IMR-90 (cell line): ENCODE data around the gene VEGFA. TPM values are rescaled to one million over a fixed set of nuclear protein-coding genes. Genes with fewer than 3 reads are reported as not detected.
A peak's percentile ranks its signal among the peaks of the same experiment; 100 is the strongest.

Source experiments
- ATAC-seq: fragments of 200-7000 bp; cut with Tn5 transposase; 2 replicates; pipeline ENCODE4 v1.9.1; 2020; ENCODE audit warnings: low read depth, mild to moderate bottlenecking, moderate library complexity
- BruUV-seq: library from RNA; stranded (reverse); fragments of 400-500 nt; replicated peaks from 2 replicates; lab custom pipeline; 2021; lab: Mats Ljungman, UMichigan
- CTCF ChIA-PET: fragments of 300-600 bp; formaldehyde crosslinking; extraction: SDS; loops from one replicate; lab custom pipeline; 2021; ENCODE audit warnings: antibody characterized with exemption; lab: Yijun Ruan, JAX
- POLR2A ChIA-PET: fragments of 300-600 bp; sonication (Branson Sonifier 250); formaldehyde crosslinking; loops from one replicate; lab custom pipeline; 2022; ENCODE audit warnings: antibody characterized with exemption; ENCODE audit not compliant: unreplicated experiment; lab: Charles Lee
- DNase-seq: peaks from one replicate; pipeline ENCODE4 v3.0.0; 2013
- H2AFZ ChIP-seq: replicated peaks from 2 replicates; pipeline ENCODE3; 2013; ENCODE audit warnings: low read length, mild to moderate bottlenecking; ENCODE audit not compliant: poor library complexity
- H2AK5ac ChIP-seq: 2 replicates; pipeline ENCODE4 v1.6.1; 2013; ENCODE audit warnings: low read depth, low read length, inconsistent platforms
- H2AK9ac ChIP-seq: replicated peaks from 2 replicates; pipeline ENCODE3; 2013; ENCODE audit warnings: mild to moderate bottlenecking, low read depth, low read length, moderate library complexity; ENCODE audit not compliant: poor library complexity
- H2BK120ac ChIP-seq: 2 replicates; pipeline ENCODE4 v1.6.1; 2013; ENCODE audit warnings: low read depth, low read length, inconsistent platforms
- H2BK15ac ChIP-seq: 3 replicates; pipeline ENCODE4 v1.6.1; 2013; ENCODE audit warnings: low read depth, low read length, inconsistent platforms
- H2BK20ac ChIP-seq: 2 replicates; pipeline ENCODE4 v1.6.1; 2013; ENCODE audit warnings: low read depth, mild to moderate bottlenecking, inconsistent platforms, low read length, moderate library complexity
- H2BK5ac ChIP-seq: 2 replicates; pipeline ENCODE4 v1.6.1; 2013; ENCODE audit warnings: mild to moderate bottlenecking, low read depth, low read length, inconsistent platforms; ENCODE audit not compliant: poor library complexity, severe bottlenecking
- H3K14ac ChIP-seq: replicated peaks from 2 replicates; pipeline ENCODE4 v1.6.1; 2013; ENCODE audit warnings: low read depth, low read length, inconsistent platforms
- H3K18ac ChIP-seq: 2 replicates; pipeline ENCODE4 v1.6.1; 2013; ENCODE audit warnings: low read depth, low read length, control low read depth
- H3K23ac ChIP-seq: 2 replicates; pipeline ENCODE4 v1.6.1; 2013; ENCODE audit warnings: low read depth, low read length, inconsistent platforms
- H3K27ac ChIP-seq: 2 replicates; pipeline ENCODE4 v1.5.1; 2013; ENCODE audit warnings: mild to moderate bottlenecking, control low read depth, low read length; ENCODE audit not compliant: insufficient read depth
- H3K27me3 ChIP-seq: 2 replicates; pipeline ENCODE4 v1.6.1; 2013; ENCODE audit warnings: low read length; ENCODE audit not compliant: control insufficient read depth, insufficient read depth
- H3K36me3 ChIP-seq: 2 replicates; pipeline ENCODE4 v1.6.1; 2013; ENCODE audit warnings: low read length, mixed read lengths; ENCODE audit not compliant: control insufficient read depth, insufficient read depth
- H3K4ac ChIP-seq: 2 replicates; pipeline ENCODE4 v1.6.1; 2013; ENCODE audit warnings: low read depth, low read length, inconsistent platforms
- H3K4me1 ChIP-seq: 2 replicates; pipeline ENCODE4 v1.6.1; 2013; ENCODE audit warnings: low read length, mixed read lengths; ENCODE audit not compliant: control insufficient read depth, insufficient read depth
- H3K4me2 ChIP-seq: 2 replicates; pipeline ENCODE4 v1.6.1; 2013; ENCODE audit warnings: low read depth, mild to moderate bottlenecking, control low read depth, low read length, moderate library complexity
- H3K4me3 ChIP-seq: 2 replicates; pipeline ENCODE4 v1.5.1; 2013; ENCODE audit warnings: low read depth, mild to moderate bottlenecking, control low read depth, low read length, moderate library complexity; ENCODE audit not compliant: insufficient read depth
- H3K56ac ChIP-seq: 2 replicates; pipeline ENCODE4 v1.6.1; 2013; ENCODE audit warnings: low read length, inconsistent platforms; ENCODE audit not compliant: insufficient read depth; ENCODE audit errors: extremely low read depth
- H3K79me1 ChIP-seq, 2 experiments: 2 replicates each; pipeline ENCODE4 v1.6.1; 2013; ENCODE audit warnings: low read length in 2 of 2, inconsistent platforms in 1 of 2, low read depth in 1 of 2
- H3K9ac ChIP-seq: 2 replicates; pipeline ENCODE4 v1.6.1; 2013; ENCODE audit warnings: low read depth, low read length, control low read depth
- H3K9me1 ChIP-seq: 2 replicates; pipeline ENCODE4 v1.6.1; 2013; ENCODE audit warnings: low read length, inconsistent platforms; ENCODE audit not compliant: insufficient read depth
- H3K9me3 ChIP-seq: 2 replicates; pipeline ENCODE4 v1.6.1; 2013; ENCODE audit warnings: low read length; ENCODE audit not compliant: control insufficient read depth, insufficient read depth
- H4K20me1 ChIP-seq: 2 replicates; pipeline ENCODE4 v1.6.1; 2013; ENCODE audit warnings: low read length, inconsistent platforms; ENCODE audit not compliant: insufficient read depth
- H4K5ac ChIP-seq: 2 replicates; pipeline ENCODE4 v1.6.1; 2013; ENCODE audit warnings: mild to moderate bottlenecking, low read depth, low read length, control low read depth
- H4K8ac ChIP-seq, 2 experiments: 2 replicates each; pipeline ENCODE4 v1.6.1; 2013; ENCODE audit warnings: low read depth in 2 of 2, low read length in 2 of 2, control low read depth in 1 of 2, inconsistent platforms in 1 of 2
- H4K91ac ChIP-seq: 2 replicates; pipeline ENCODE4 v1.6.1; 2013; ENCODE audit warnings: low read depth, low read length, inconsistent platforms; ENCODE audit not compliant: insufficient read depth
- BHLHE40 ChIP-seq: fragments of 150-350 bp; IDR thresholded peaks from 2 replicates; pipeline ENCODE4 v1.6.1; 2016; ENCODE audit warnings: mild to moderate bottlenecking, low read depth, low read length
- CHD1 ChIP-seq: IDR thresholded peaks from 2 replicates; pipeline ENCODE4 v1.6.1; 2012; ENCODE audit warnings: low read depth, low read length, improper control_type of control experiment
- CTCF ChIP-seq: conservative IDR thresholded peaks from 2 replicates; pipeline ENCODE4 v1.5.1; 2012; ENCODE audit warnings: mild to moderate bottlenecking, low read depth, low read length, improper control_type of control experiment
- FOS ChIP-seq: fragments of 150-350 bp; IDR thresholded peaks from 2 replicates; pipeline ENCODE4 v1.6.1; 2016; ENCODE audit warnings: low read depth, low read length
- MAZ ChIP-seq: IDR thresholded peaks from 2 replicates; pipeline ENCODE4 v1.6.1; 2012; ENCODE audit warnings: low read depth, mild to moderate bottlenecking, low read length, improper control_type of control experiment, moderate library complexity, borderline replicate concordance
- WGBS, 2 experiments: methylation state at CpG; one replicate each; pipeline versions ENCODE4 v1.1.5 to v1.1.7; 2013; ENCODE audit warnings: missing lambda C conversion rate in 2 of 2; ENCODE audit not compliant: insufficient read length in 1 of 2; ENCODE audit errors: extremely low coverage in 2 of 2; 5-methylcytosine and 5-hydroxymethylcytosine counted together
- dilution Hi-C: fragments of 300-500 bp; cut with HindIII; formaldehyde crosslinking; loops from one replicate; pipeline ENCODE4 v1.14.3; 2018; ENCODE audit warnings: low sequenced_read_pairs; ENCODE audit not compliant: unreplicated experiment
- in situ Hi-C: fragments of 300-500 bp; cut with MboI; formaldehyde crosslinking; loops from 3 replicates; pipeline ENCODE4 v1.14.3; 2019; ENCODE audit warnings: low sequenced_read_pairs, inconsistent platforms, mixed read lengths
- intact Hi-C: fragments of 100-400 bp; cut with micrococcal nuclease; formaldehyde crosslinking; loops from 2 replicates; pipeline ENCODE4 v1.10.0; 2022
- microRNA-seq, 2 experiments: library from miRNA; stranded (forward) in 1 of 2; unstranded in 1 of 2; fragments of 10-50 nt in 1 of 2; fragments of <30 nt in 1 of 2; gene quantifications in 1 of 2; microRNA quantifications in 1 of 2; one replicate each; pipeline versions ENCODE3 to v1.1.0; 2013 to 2020; ENCODE audit not compliant: insufficient read depth in 1 of 2, insufficient read length in 1 of 2, unreplicated experiment in 1 of 2
- polyA plus RNA-seq, 3 experiments: library from polyadenylated mRNA; depleted of rRNA; stranded (reverse); fragments of >200 nt; gene quantifications; 2 replicates each; pipeline ENCODE4 v1.2.3, GENCODE V29; 2012; ENCODE audit warnings: low replicate concordance in 1 of 3
- small RNA-seq, 5 experiments: library from RNA; depleted of rRNA; stranded (forward); fragments of <200 nt; gene quantifications; one replicate each; pipeline ENCODE3, GENCODE V24; 2012
- total RNA-seq: library from RNA; depleted of rRNA; stranded (reverse); fragments of >200 nt; gene quantifications from 2 replicates; pipeline ENCODE4 v1.2.3, GENCODE V29; 2012; rRNA removed

VEGFA gene
- total and polyA plus RNA-seq, 2 of the 4 experiments (the other 2 are of a cell fraction), result 190 to 234 TPM

GRCh38 chr6:43835872-43836419 is 65.9 kb downstream of the VEGFA start:
- peak; percentile 78 for DNase-seq

More at GRCh38 chr6:43835872-43836419, 65.9 kb downstream of the VEGFA start:
- H3K79me1 ChIP-seq, result no peaks in the 10 kb centered on the region
- no peak overlapping the region for H4K5ac ChIP-seq
- no peak overlapping the region for H2BK5ac ChIP-seq
- peaks cover 31% of the 10 kb centered on the region for H3K4me1 ChIP-seq
- peak overlapping the region; percentile 18 for H2AFZ ChIP-seq
- peak overlapping the region; percentile 47; the same call in 1 of the 2 replicates for H3K14ac ChIP-seq
- H3K27me3 ChIP-seq, result peaks cover 13% of the 10 kb centered on the region
- no peak overlapping the region for H3K9ac ChIP-seq
- ATAC-seq, result peak; percentile 16; the same call in 1 of the 2 replicates
- H2BK120ac ChIP-seq, result peak overlapping the region; percentile 61
- peak overlapping the region; percentile 16 for H3K18ac ChIP-seq
- no peak overlapping the region for H3K56ac ChIP-seq
- peaks cover 26% of the 10 kb centered on the region; the same call in 1 of the 2 replicates for H3K9me1 ChIP-seq
- H2AK5ac ChIP-seq, result peak overlapping the region; percentile 65
- peak overlapping the region; percentile 65 for H3K4ac ChIP-seq
- H4K8ac ChIP-seq, result peak overlapping the region in 1 of 2 experiments; percentile 16; a peak in 2 of 4 replicates
- H4K20me1 ChIP-seq, result peaks cover 7% of the 10 kb centered on the region; the same call in 1 of the 2 replicates
- in situ Hi-C loops (no loop called here), intact Hi-C loops (no loop called here), dilution Hi-C loops (no loop called here)
- H2AK9ac ChIP-seq, result peak overlapping the region; percentile 1
- no peak overlapping the region; the same call in 1 of the 2 replicates for H3K27ac ChIP-seq
- H3K36me3 ChIP-seq, result no peaks in the 10 kb centered on the region
- ChIA-PET POLR2A (no interaction called here), CTCF (no interaction called here)
- no peaks in the 10 kb centered on the region for H3K9me3 ChIP-seq
- H3K4me3 ChIP-seq, result no peak overlapping the region
- no peak overlapping the region for H3K23ac ChIP-seq
- H2BK20ac ChIP-seq, result peak overlapping the region; percentile 43
- no peak for TF ChIP-seq CTCF
- peak; percentile 44; the same call in 1 of the 2 replicates for TF ChIP-seq BHLHE40
- peak; percentile 48 for TF ChIP-seq FOS
- TF ChIP-seq MAZ, result peak; percentile 67
- TF ChIP-seq CHD1, result no peak
- H2BK15ac ChIP-seq, result peak overlapping the region; percentile 71; the same call in 1 of the 3 replicates
- H3K4me2 ChIP-seq, result no peak overlapping the region; the same call in 1 of the 2 replicates
- BruUV-seq, result no TSS peak
- peak overlapping the region; percentile 75; the same call in 1 of the 2 replicates for H4K91ac ChIP-seq
- WGBS, 2 experiments, result 100% methylated on average over 1 of the region's 8 CpGs; no CpG with 5 or more reads in 1 of the 2 experiments

Small RNAs within 50 kb of the gene (microRNA-seq; reads per million reads assigned to microRNA genes)
- not detected for gene AL136131.3 (ENCODE audit: insufficient read depth, insufficient read length)

Small RNAs within 50 kb of the gene (small RNA-seq; reads per million reads assigned to genes)
- 0 reads per million in 5 experiments for gene AL136131.3

Other genes with a start within 250 kb of the VEGFA start
- gene XPO5, start 194.2 kb upstream of the VEGFA start, total RNA-seq, result 30.0 and 30.1 TPM in 2 replicates
- gene XPO5, start 194.2 kb upstream of the VEGFA start, polyA plus RNA-seq (2012; rRNA removed), result 27.3 and 29.0 TPM in 2 replicates
- gene POLH, start 194.0 kb upstream of the VEGFA start, total RNA-seq, result 25.8 and 26.0 TPM in 2 replicates
- gene POLH, start 194.0 kb upstream of the VEGFA start, polyA plus RNA-seq (2012; rRNA removed), result 13.1 and 13.3 TPM in 2 replicates
- gene GTPBP2, start 140.9 kb upstream of the VEGFA start, total RNA-seq, result 34.2 and 38.4 TPM in 2 replicates
- gene GTPBP2, start 140.9 kb upstream of the VEGFA start, polyA plus RNA-seq (2012; rRNA removed), result 79.7 and 86.6 TPM in 2 replicates
- 28.1 and 31.1 TPM in 2 replicates for gene MAD2L1BP, start 134.4 kb upstream of the VEGFA start, total RNA-seq
- 40.4 and 50.2 TPM in 2 replicates for gene MAD2L1BP, start 134.4 kb upstream of the VEGFA start, polyA plus RNA-seq (2012; rRNA removed)
- gene RSPH9, start 125.2 kb upstream of the VEGFA start, total RNA-seq, result under 0.01 and 0.18 TPM in 2 replicates
- gene RSPH9, start 125.2 kb upstream of the VEGFA start, polyA plus RNA-seq (2012; rRNA removed), result 0.21 and 0.24 TPM in 2 replicates
- gene MRPS18A, start 82.4 kb upstream of the VEGFA start, total RNA-seq, result 43.0 and 47.0 TPM in 2 replicates
- 56.6 and 56.8 TPM in 2 replicates for gene MRPS18A, start 82.4 kb upstream of the VEGFA start, polyA plus RNA-seq (2012; rRNA removed)